Coronary artery (tissue), 2 donors: Measurements from ENCODE around the gene XXYLT1.
"Not testable (repeated sequence)": the region's sequence is repeated elsewhere in the genome, so short reads cannot be mapped to it uniquely, and the experiment has no call there.

ENCODE experiments used
- DNase-seq: peaks from one replicate; pipeline ENCODE4 v3.0.0-alpha.2; 2017; ENCODE audit warnings: low spot score
- H3K27ac ChIP-seq, 2 donors: fragments of 200-600 bp; sonication (generic); one replicate each; pipeline ENCODE4 v1.5.1; 2016 to 2019
- H3K4me3 ChIP-seq: fragments of 200-600 bp; sonication (generic); 2 replicates; pipeline ENCODE4 v1.5.1; 2016; ENCODE audit warnings: mild to moderate bottlenecking, moderate library complexity
- CTCF ChIP-seq: fragments of 200-600 bp; sonication (generic); IDR thresholded peaks from one replicate; pipeline ENCODE4 v1.5.1; 2019; ENCODE audit warnings: antibody characterized with exemption

XXYLT1 gene

GRCh38 chr3:195195321-195196209, 75.4 kb downstream of the XXYLT1 start:
- H3K27ac ChIP-seq: no peak overlapping the region
- no peak overlapping the region for H3K4me3 ChIP-seq
- no peak for TF ChIP-seq CTCF
- no peak for DNase-seq

GRCh38 chr3:195194559-195195206, 76.3 kb downstream of the XXYLT1 start:
- DNase-seq: no peak
- no peak for TF ChIP-seq CTCF
- H3K4me3 ChIP-seq: no peak overlapping the region
- H3K27ac ChIP-seq: no peak overlapping the region

- TF ChIP-seq CTCF: no peak
- H3K4me3 ChIP-seq: no peak overlapping the region
- H3K27ac ChIP-seq: no peak overlapping the region
- DNase-seq: no peak
These were observed 79.4 kb downstream of the XXYLT1 start for GRCh38 chr3:195191580-195191979.

GRCh38 chr3:195189821-195190220, 81.1 kb downstream of the XXYLT1 start:
- no peak overlapping the region for H3K4me3 ChIP-seq
- TF ChIP-seq CTCF: no peak
- DNase-seq: no peak
- H3K27ac ChIP-seq: no peak overlapping the region

- DNase-seq: no peak
- H3K27ac ChIP-seq: no peak overlapping the region
- TF ChIP-seq CTCF: no peak
- no peak overlapping the region for H3K4me3 ChIP-seq
These were observed 82.5 kb downstream of the XXYLT1 start for GRCh38 chr3:195188426-195188927.

- Histone ChIP-seq H3K4me3 (no peak overlapping the region), H3K27ac (no peak overlapping the region)
- DNase-seq: no peak
- no peak for TF ChIP-seq CTCF
These were observed 83.1 kb downstream of the XXYLT1 start for GRCh38 chr3:195187609-195188425.

- not testable (repeated sequence) for H3K4me3 ChIP-seq, H3K27ac ChIP-seq, DNase-seq
These were observed 84.3 kb downstream of the XXYLT1 start for GRCh38 chr3:195186710-195187047.
